ENCODE data around the gene PLOD1.

PLOD1 gene

DNA sequence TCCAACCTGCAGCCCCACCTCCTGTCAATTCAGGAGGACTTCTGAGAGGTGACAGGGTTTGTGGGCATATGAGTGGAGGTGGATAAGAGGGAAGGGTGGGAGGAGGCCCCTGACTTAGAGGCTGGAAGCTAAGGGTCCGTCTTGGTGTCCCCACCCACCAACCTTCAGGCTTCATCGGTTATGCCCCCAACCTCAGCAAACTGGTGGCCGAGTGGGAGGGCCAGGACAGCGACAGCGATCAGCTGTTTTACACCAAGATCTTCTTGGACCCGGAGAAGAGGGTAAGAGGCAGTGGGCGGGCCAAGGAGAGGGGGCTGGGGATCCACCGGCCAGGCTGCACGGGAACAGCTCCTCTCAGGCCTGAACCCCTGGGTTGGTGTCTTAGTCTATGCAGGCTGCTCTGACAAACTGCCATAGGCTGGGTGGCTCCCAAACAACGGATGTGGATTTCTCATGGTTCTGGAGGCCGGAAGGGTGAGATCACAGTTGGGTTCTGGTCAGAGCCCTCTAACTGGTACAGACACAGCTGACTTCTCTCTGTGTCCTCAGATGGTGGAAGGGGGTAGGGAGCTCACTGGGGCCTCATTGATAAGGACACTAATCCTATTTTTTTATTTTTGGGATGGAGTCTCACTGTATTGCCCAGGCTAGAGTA lies 18.1 kb downstream of the PLOD1 start:
- Histone ChIP-seq H3K4me3 (no peak overlapping the region), H3K9me3 (no peaks in the 10 kb centered on the region), H3K27ac (no peak overlapping the region), H3K27me3 (no peaks in the 10 kb centered on the region), H3K36me3 (peaks cover 19 to 84% (median 67%) of the 10 kb centered on the region in 3 donors), H3K4me1 (no peaks in the 10 kb centered on the region)
- TF ChIP-seq, protein P1, sequence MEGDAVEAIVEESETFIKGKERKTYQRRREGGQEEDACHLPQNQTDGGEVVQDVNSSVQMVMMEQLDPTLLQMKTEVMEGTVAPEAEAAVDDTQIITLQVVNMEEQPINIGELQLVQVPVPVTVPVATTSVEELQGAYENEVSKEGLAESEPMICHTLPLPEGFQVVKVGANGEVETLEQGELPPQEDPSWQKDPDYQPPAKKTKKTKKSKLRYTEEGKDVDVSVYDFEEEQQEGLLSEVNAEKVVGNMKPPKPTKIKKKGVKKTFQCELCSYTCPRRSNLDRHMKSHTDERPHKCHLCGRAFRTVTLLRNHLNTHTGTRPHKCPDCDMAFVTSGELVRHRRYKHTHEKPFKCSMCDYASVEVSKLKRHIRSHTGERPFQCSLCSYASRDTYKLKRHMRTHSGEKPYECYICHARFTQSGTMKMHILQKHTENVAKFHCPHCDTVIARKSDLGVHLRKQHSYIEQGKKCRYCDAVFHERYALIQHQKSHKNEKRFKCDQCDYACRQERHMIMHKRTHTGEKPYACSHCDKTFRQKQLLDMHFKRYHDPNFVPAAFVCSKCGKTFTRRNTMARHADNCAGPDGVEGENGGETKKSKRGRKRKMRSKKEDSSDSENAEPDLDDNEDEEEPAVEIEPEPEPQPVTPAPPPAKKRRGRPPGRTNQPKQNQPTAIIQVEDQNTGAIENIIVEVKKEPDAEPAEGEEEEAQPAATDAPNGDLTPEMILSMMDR (IDR thresholded peaks at IDR 0.05), result no peak
- no peak for DNase-seq
- intact Hi-C loops (cut with DNase I; ENCODE audit: low total_unique reads), result no loop called here

DNA sequence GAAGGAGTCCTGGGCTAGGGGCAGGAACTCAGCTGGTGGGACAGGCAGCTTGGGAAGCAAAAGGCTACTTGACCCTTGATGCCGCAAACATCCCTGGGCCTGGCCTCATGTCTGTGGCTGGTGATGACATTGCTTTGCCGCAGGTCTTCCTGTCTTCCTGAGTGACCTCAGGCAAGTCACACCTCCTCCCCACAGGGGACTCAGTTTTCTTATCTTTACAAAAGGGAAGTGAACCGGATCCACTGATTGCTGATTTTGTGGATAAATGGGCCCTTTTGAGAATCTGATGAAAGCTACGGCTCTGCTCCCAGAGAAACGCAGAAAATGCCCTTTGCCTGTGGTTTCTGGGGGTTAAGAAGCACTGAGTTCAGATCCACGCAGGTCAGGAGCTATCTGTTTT lies 20.7 kb downstream of the PLOD1 start:
- DNase-seq, result no peak
- no peaks in the 10 kb centered on the region for H3K4me1 ChIP-seq
- H3K27me3 ChIP-seq, result no peaks in the 10 kb centered on the region
- no peaks in the 10 kb centered on the region for H3K9me3 ChIP-seq
- H3K27ac ChIP-seq, result no peak overlapping the region
- intact Hi-C loops (cut with DNase I; ENCODE audit: low total_unique reads), result no loop called here
- H3K4me3 ChIP-seq, result no peak overlapping the region
- H3K36me3 ChIP-seq, result peaks cover 38 to 97% (median 75%) of the 10 kb centered on the region in 3 donors
- TF ChIP-seq, protein P1 (IDR thresholded peaks at IDR 0.05), result no peak

DNA sequence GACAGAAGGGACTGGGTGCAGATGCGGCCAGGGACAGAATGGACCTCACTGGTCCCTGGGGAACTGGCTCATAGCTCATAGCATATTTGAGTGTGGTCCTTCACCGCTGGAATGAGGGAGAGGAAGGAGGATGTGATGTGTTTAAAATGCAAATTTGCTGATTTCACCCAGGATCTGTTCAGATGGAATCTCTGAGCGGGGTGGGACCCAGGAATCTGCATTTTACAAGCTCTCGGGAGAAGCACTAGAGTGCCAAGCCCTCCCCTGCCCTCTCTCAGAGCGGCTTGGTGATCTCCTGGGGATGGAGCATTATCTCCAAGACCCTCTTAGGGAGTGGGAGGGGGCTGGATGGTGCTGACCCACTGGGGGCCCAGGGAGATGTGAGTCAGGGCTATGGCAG lies 22.9 kb downstream of the PLOD1 start:
- no peaks in the 10 kb centered on the region for H3K9me3 ChIP-seq
- no peaks in the 10 kb centered on the region for H3K27me3 ChIP-seq
- H3K27ac ChIP-seq, result no peak overlapping the region
- no peak for DNase-seq
- intact Hi-C loops (cut with DNase I; ENCODE audit: low total_unique reads), result no loop called here
- peaks cover 0 to 2% (median 0%) of the 10 kb centered on the region in 4 donors for H3K4me1 ChIP-seq
- H3K36me3 ChIP-seq, result peaks cover 46 to 99% (median 77%) of the 10 kb centered on the region in 3 donors
- TF ChIP-seq, protein P1 (IDR thresholded peaks at IDR 0.05), result no peak
- H3K4me3 ChIP-seq, result no peak overlapping the region

DNA sequence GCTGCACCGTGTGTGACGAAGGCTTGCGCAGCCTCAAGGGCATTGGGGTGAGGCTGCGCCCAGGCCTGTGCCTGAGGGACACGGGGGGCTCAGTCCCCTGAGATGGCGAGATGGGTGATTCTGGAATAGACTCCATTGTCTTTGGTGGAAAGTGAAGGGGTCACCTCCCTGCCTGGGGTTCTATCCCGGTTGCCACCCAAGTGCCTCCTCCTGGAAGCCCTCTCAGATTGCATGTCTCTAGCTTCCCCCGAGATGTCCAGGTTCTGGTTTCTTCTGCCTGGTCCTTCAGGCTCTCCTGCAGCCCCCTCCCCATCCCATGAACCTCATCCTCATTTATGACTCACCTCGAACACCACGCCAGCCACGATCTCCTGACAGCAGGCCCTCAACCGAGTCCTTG lies 23.4 kb downstream of the PLOD1 start:
- peaks cover 0 to 2% (median 0%) of the 10 kb centered on the region in 4 donors for H3K4me1 ChIP-seq
- peaks cover 51 to 99% (median 75%) of the 10 kb centered on the region in 3 donors for H3K36me3 ChIP-seq
- TF ChIP-seq, protein P1 (IDR thresholded peaks at IDR 0.05), result no peak
- intact Hi-C loops (cut with DNase I; ENCODE audit: low total_unique reads), result no loop called here
- H3K27me3 ChIP-seq, result no peaks in the 10 kb centered on the region
- H3K27ac ChIP-seq, result no peak overlapping the region
- no peak for DNase-seq
- H3K4me3 ChIP-seq, result no peak overlapping the region
- no peaks in the 10 kb centered on the region for H3K9me3 ChIP-seq

DNA sequence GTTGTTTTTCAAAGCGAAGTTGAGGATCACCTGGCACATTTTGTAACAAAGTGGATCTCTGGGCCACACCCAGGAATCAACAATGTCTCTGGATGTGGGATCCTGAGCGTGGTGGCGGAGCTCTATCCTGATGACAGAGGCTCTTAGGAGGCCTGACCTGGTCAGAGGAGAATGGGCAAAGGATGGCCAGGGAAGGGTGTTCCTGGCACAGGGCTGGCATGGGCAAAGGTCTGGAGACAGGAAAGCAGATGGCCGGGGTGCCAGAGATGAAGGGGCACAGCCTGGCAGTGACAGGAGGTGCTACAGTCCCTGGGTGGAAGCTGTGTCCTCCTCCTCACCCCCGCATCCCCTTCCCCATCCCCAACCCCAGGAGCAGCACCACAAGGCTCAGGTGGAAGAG lies 25.8 kb downstream of the PLOD1 start:
- Histone ChIP-seq H3K4me1 (peaks cover 0 to 2% (median 0%) of the 10 kb centered on the region in 4 donors), H3K9me3 (no peaks in the 10 kb centered on the region), H3K4me3 (no peak overlapping the region), H3K36me3 (peaks cover 61 to 99% (median 80%) of the 10 kb centered on the region in 3 donors), H3K27me3 (no peaks in the 10 kb centered on the region), H3K27ac (no peak overlapping the region)
- DNase-seq, result no peak
- TF ChIP-seq, protein P1 (IDR thresholded peaks at IDR 0.05), result no peak
- intact Hi-C loops (cut with DNase I; ENCODE audit: low total_unique reads), result no loop called here

Measured in tibial artery (tissue), 4 donors.